GM18951 (cell line): ENCODE data around the gene TPGS1.
"Not testable (repeated sequence)": the region's sequence is repeated elsewhere in the genome, so short reads cannot be mapped to it uniquely, and the experiment has no call there.

Experiments
- POLR2A ChIP-seq: IDR thresholded peaks from 4 replicates; pipeline ENCODE4 v1.6.1; 2011; ENCODE audit warnings: mild to moderate bottlenecking; ENCODE audit not compliant: insufficient read length, insufficient read depth; ENCODE audit errors: extremely low read depth
- in situ Hi-C: fragments of 300-500 bp; cut with MboI; formaldehyde crosslinking; loops from one replicate; pipeline ENCODE4 v1.12.0; 2022; ENCODE audit warnings: low sequenced_read_pairs, mixed read lengths, inconsistent platforms; ENCODE audit not compliant: unreplicated experiment

The TPGS1 gene

GRCh38 chr19:468587-469256 lies 38.6 kb upstream of the TPGS1 start:
- TF ChIP-seq POLR2A = no peak
- in situ Hi-C loops = no loop called here

- no peak for TF ChIP-seq POLR2A
- in situ Hi-C loops = no loop called here
Measured at GRCh38 chr19:469833-470232, 37.5 kb upstream of the TPGS1 start.

GRCh38 chr19:470701-471100 lies 36.6 kb upstream of the TPGS1 start:
- no peak for TF ChIP-seq POLR2A
- in situ Hi-C loops = no loop called here

GRCh38 chr19:472005-472858 lies 35.1 kb upstream of the TPGS1 start:
- in situ Hi-C loops = no loop called here
- TF ChIP-seq POLR2A = no peak

GRCh38 chr19:474126-475078 lies 32.9 kb upstream of the TPGS1 start:
- in situ Hi-C loops = no loop called here
- no peak for TF ChIP-seq POLR2A

GRCh38 chr19:475360-475759 lies 31.9 kb upstream of the TPGS1 start:
- TF ChIP-seq POLR2A = no peak

GRCh38 chr19:478236-478903 lies 28.9 kb upstream of the TPGS1 start:
- no peak for TF ChIP-seq POLR2A
- in situ Hi-C loops = no loop called here

More at GRCh38 chr19:475360-475759, 31.9 kb upstream of the TPGS1 start:
- in situ Hi-C loops = no loop called here

- in situ Hi-C loops = no loop called here
- no peak for TF ChIP-seq POLR2A
Measured at GRCh38 chr19:478976-479375, 28.3 kb upstream of the TPGS1 start.

GRCh38 chr19:480016-480855 lies 27.1 kb upstream of the TPGS1 start:
- no peak for TF ChIP-seq POLR2A
- in situ Hi-C loops = no loop called here

- in situ Hi-C loops = not testable (repeated sequence)
Measured at GRCh38 chr19:481100-481499, 26.2 kb upstream of the TPGS1 start.

GRCh38 chr19:482186-483041 lies 24.9 kb upstream of the TPGS1 start:
- no peak for TF ChIP-seq POLR2A
- in situ Hi-C loops = no loop called here
